Stimulated activated CD8-positive, alpha-beta memory T cell treated with anti-CD3 and anti-CD28 coated beads, Interleukin-12 subunit alpha, Interleukin-12 subunit beta, amount 100 ng/mL, for 24 hours (primary cell): ENCODE data around the gene HBG1.

Experiments used
- DNase-seq: peaks from one replicate; pipeline ENCODE4 v3.0.0-alpha.2; 2020; ENCODE audit errors: extremely low read depth

HBG1 gene

DNA sequence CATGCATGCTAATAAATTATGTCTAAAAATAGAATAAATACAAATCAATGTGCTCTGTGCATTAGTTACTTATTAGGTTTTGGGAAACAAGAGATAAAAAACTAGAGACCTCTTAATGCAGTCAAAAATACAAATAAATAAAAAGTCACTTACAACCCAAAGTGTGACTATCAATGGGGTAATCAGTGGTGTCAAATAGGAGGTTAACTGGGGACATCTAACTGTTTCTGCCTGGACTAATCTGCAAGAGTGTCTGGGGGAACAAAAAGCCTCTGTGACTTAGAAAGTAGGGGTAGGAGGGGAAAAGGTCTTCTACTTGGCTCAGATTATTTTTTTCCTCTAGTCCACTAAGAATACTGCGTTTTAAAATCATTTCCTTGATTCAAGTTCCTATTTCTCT lies 22.0 kb downstream of the HBG1 start:
- no peak for DNase-seq

DNA sequence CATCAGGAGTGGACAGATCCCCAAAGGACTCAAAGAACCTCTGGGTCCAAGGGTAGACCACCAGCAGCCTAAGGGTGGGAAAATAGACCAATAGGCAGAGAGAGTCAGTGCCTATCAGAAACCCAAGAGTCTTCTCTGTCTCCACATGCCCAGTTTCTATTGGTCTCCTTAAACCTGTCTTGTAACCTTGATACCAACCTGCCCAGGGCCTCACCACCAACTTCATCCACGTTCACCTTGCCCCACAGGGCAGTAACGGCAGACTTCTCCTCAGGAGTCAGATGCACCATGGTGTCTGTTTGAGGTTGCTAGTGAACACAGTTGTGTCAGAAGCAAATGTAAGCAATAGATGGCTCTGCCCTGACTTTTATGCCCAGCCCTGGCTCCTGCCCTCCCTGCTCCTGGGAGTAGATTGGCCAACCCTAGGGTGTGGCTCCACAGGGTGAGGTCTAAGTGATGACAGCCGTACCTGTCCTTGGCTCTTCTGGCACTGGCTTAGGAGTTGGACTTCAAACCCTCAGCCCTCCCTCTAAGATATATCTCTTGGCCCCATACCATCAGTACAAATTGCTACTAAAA lies 22.8 kb downstream of the HBG1 start, which contains the start of gene HBB:
Gene HBB, minus strand, starts transcription at position 340 of the 579 bp plus-strand sequence. Its CDS starts 50 bp downstream, at position 290.
- no peak for DNase-seq

DNA sequence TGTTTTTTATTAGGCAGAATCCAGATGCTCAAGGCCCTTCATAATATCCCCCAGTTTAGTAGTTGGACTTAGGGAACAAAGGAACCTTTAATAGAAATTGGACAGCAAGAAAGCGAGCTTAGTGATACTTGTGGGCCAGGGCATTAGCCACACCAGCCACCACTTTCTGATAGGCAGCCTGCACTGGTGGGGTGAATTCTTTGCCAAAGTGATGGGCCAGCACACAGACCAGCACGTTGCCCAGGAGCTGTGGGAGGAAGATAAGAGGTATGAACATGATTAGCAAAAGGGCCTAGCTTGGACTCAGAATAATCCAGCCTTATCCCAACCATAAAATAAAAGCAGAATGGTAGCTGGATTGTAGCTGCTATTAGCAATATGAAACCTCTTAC lies 24.2 kb downstream of the HBG1 start:
- no peak for DNase-seq

DNA sequence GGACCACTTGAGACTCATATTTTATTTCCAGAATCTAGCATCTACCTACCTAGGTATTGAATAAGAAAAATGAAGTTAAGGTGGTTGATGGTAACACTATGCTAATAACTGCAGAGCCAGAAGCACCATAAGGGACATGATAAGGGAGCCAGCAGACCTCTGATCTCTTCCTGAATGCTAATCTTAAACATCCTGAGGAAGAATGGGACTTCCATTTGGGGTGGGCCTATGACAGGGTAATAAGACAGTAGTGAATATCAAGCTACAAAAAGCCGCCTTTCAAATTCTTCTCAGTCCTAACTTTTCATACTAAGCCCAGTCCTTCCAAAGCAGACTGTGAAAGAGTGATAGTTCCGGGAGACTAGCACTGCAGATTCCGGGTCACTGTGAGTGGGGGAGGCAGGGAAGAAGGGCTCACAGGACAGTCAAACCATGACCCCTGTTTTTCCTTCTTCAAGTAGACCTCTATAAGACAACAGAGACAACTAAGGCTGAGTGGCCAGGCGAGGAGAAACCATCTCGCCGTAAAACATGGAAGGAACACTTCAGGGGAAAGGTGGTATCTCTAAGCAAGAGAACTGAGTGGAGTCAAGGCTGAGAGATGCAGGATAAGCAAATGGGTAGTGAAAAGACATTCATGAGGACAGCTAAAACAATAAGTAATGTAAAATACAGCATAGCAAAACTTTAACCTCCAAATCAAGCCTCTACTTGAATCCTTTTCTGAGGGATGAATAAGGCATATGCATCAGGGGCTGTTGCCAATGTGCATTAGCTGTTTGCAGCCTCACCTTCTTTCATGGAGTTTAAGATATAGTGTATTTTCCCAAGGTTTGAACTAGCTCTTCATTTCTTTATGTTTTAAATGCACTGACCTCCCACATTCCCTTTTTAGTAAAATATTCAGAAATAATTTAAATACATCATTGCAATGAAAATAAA lies 24.8 kb downstream of the HBG1 start:
- no peak for DNase-seq

DNA sequence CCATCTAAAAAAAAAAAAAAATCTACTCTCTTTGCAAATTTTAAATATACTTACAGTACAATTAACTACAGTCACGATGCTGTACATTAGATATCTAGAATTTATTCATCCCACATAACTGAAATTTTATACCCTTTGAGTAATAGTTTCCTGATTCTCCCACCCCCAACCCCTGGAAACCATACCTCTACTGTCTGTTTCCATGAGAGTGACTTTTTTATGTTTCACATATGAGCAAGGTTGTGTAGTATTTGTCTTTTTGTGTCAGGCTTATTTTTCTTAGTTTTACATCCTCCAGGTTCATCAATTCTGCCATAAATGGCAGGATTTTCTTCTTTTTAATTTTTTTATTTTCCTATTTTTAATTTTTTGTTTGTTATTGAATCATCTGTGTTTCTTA lies 26.0 kb downstream of the HBG1 start:
- no peak for DNase-seq

DNA sequence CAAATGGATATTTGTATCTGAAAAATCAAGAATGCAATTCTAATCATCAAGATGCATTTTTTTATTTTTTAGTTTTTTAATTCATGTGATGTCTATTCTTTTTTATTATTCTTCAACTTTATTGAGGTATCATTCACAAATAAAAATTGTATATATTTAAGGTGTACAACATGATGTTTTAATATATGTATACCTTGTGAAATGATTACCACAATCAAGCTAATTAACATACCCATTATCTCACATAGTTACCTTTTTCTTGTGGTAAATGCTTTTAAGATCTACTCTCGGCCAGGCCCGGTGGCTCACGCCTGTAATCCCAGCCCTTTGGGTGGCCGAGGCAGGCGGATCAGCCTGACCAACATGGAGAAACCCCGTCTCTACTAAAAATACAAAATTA lies 26.5 kb downstream of the HBG1 start:
- no peak for DNase-seq

DNA sequence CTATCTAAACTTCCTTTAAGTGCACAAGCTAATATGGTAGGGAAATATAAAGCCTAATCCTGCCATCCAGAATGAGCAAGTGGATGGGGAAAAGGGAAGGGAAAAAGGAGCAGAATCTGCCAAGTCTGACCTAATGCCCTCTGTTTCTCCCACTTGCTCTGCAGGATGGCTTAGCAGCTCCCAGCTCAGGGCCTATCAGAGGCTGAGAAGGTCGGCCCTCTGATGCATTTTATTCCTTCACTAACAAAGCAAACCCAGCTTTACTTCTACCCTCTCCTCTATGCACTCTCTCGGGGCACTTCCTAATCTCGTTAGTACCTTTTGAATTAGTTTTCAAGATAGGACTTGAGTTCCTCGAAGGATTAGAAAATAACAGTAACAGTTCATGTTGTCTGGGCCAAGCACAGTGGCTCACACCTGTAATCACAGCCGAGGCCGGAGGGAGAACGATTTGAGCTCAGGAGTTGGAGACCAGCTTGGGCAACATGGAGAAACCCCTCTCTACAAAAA lies 39.2 kb downstream of the HBG1 start:
- DNase-seq, result no peak

DNA sequence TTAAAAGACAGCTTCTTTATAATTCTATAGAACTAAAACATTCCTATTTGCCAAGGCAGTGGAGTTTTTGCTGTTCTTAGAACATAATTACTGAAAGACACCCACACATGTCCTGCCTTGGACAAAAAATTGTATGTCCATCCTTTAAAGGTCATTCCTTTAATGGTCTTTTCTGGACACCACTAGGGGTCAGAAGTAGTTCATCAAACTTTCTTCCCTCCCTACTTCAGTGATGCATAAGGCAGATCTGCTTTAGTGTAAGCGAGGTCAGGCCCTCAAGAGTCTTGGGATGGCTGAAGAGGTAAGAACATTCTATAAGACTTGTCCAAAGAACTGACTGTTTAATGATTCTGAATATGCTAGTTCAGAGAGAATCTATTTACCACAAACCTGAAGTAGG lies 44.9 kb downstream of the HBG1 start:
- DNase-seq, result no peak

DNA sequence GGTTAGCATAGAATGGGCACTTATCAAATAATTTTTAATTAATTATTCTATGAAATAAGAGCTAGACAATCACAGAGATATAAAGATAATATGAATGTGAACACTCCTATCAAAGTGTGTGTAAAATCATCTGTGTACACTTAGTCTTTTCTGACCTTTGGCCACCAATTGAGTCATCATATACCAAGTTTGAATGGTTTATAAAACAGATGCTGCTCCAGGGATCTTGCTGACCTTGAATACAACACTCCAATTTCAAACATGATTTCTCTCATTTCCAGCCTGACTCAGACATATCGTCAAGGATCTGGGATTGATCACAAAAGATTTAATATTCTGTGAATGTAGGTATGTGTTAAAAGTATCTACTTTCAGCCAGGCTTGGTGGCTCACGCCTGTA lies 46.3 kb downstream of the HBG1 start:
- no peak for DNase-seq

DNA sequence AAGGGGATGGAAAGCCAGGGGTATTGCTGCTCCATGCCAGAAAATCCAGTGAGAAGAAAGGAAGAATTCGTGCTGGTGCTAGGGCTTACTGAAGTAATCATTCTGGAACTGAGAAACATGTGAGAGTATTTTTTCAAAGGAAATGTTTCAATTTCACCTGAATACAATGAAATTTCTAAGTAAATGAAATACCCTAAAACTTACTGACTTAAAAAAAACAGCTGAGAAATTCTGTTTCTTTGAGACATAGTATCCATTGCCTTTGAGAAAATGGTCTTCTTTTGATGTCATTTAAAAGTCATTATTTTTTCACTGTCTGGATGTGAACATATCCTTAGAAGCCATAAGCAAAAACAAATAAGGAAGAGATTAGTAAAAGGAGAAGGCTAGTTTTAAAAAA lies 49.1 kb downstream of the HBG1 start, which contains the start of gene OR51V1:
Gene OR51V1, minus strand, starts transcription at position 101 of the 400 bp plus-strand sequence. Its CDS starts 0 bp downstream, at position 101.
- DNase-seq, result no peak

DNA sequence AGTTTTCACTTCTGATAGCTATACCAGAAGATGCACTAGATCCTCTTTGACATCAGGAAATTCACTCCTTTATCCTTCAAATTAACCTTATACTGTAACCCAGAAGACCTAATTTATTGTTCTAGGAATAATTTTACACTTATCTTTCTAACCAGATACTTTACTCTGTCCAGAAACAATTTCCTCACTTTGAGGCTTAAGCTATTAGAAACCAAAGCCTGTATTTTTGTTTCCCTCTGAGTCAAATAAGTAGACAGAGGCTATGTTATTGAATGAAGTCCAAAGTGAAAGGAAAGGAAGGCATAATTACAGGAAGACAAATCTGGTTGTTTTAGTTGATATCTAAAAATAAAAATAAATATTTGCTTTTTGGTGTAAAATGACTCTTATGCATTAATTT lies 51.4 kb downstream of the HBG1 start:
- no peak for DNase-seq
